GM12872 (cell line): Measurements from ENCODE around the gene VENTX.

ENCODE experiments used
- CTCF ChIP-seq: IDR thresholded peaks from 3 replicates; pipeline ENCODE4 v1.5.1; 2011; ENCODE audit warnings: low read depth, mild to moderate bottlenecking, low read length, moderate library complexity; ENCODE audit not compliant: insufficient read depth

VENTX gene

DNA sequence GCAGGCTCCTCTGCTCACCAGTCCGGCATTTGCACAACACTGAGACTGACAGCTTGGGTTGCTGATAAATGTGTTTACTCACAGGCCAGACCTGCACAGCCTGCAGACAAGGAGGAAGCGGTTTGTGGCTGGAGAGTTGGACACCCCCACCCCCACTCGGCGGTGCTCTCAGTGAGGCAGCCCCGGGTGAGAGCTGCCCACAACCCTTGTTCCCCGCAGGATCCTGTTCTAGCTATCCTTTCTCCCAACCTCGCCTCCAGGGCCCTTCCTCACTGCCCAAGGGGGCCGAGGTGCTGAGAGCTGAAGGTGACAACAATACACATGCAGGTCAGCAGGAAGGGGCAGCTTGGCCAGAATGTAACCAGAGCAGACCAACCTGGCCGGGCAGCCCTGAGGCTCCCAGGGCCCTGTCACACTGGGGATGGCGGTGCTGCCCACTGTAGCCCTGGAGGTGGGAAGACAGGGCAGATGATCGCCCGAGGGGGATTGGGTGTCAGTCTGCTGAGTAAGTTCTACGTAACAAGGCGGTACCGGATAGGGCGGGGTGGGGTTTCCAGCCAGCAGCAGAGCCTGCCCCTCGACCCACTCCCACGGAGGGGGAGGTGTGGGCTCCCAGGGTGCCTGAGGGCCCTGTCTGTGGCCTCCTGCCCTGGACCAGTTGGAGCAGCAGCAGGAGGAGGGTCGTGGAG, 41.1 kb downstream of the VENTX start:
- no peak for TF ChIP-seq CTCF

GRCh38 chr10:133279326-133280226, 41.9 kb downstream of the VENTX start:
- no peak for TF ChIP-seq CTCF

DNA sequence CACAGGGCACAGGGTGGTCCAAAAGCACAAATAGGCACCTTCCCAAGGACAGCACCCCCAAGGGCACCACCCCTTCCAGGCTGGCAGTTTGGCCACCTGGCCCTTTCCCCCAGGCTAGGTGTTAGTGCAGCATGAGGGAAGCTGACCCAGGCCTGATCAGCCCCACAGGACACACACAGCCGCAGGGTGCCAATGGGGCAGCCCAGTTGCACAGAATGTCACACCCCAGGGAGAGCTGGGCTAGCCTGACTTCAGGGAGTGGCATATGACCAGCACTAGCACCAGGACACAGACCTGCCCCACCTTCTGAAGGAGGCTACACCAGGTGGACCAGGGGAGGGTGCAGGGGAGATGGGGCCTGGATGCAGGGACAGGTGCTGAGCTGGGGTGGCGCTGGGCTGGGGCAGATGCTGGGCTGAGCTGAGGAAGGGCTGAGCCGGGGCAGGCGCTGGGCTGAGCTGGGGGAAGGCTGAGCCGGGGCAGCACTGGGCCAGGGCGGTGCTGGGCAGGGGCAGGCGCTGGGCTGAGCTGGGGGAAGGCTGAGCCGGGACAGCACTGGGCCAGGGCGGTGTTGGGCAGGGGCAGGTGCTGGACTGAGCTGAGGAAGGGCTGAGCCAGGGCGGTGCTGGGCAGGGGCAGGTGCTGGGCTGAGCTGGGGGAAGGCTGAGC, 42.9 kb downstream of the VENTX start:
- no peak for TF ChIP-seq CTCF

- TF ChIP-seq CTCF = no peak
Observed at GRCh38 chr10:133281084-133281483, 43.4 kb downstream of the VENTX start.

GRCh38 chr10:133281628-133282372, 44.1 kb downstream of the VENTX start:
- TF ChIP-seq CTCF = no peak

- TF ChIP-seq CTCF = no peak
Observed at GRCh38 chr10:133282846-133283390, 45.3 kb downstream of the VENTX start.

DNA sequence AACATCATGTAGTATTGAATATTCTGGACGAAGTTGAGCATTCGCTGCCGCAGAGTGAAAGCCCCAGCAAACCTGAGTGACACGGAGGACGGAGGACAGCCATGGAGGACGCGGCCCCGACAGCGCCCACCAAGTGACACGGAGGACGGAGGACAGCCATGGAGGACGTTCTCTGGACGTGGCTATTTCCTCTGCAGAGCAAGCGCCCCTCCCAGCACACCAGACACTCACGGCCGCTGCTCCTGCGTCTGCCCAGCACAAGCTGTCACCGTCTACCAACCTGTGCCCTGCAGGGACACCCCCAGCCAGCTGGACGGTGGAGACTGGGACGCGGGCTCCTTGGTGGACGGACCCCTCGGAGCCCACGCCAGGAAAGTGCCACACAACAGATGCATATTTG, 46.3 kb downstream of the VENTX start:
- no peak for TF ChIP-seq CTCF
